Large intestine (tissue), 3 donors: ENCODE data around the gene GPLD1. TPM values are rescaled to one million over a fixed set of nuclear protein-coding genes. Genes with fewer than 3 reads are reported as not detected.
"Not testable (repeated sequence)": the region's sequence is repeated elsewhere in the genome, so short reads cannot be mapped to it uniquely, and the experiment has no call there.

Source experiments
- DNase-seq, 2 donors: peaks; one replicate each; pipeline versions ENCODE4 v3.0.0 to v3.0.0-alpha.2; 2013
- H3K27ac ChIP-seq: one replicate; pipeline ENCODE4 v1.5.1; 2013; ENCODE audit warnings: low read length
- H3K27me3 ChIP-seq: 2 replicates; pipeline ENCODE4 v1.6.1; 2013; ENCODE audit warnings: low read length; ENCODE audit not compliant: control insufficient read depth, insufficient read depth
- H3K36me3 ChIP-seq: 2 replicates; pipeline ENCODE4 v1.6.1; 2013; ENCODE audit warnings: low read length; ENCODE audit not compliant: control insufficient read depth, insufficient read depth
- H3K4me1 ChIP-seq: one replicate; pipeline ENCODE4 v1.6.1; 2013; ENCODE audit warnings: low read length; ENCODE audit not compliant: control insufficient read depth, insufficient read depth
- H3K4me3 ChIP-seq: one replicate; pipeline ENCODE4 v1.5.1; 2013; ENCODE audit warnings: low read length
- H3K9me3 ChIP-seq: one replicate; pipeline ENCODE4 v1.6.1; 2013; ENCODE audit warnings: mild to moderate bottlenecking, low read depth, low read length, moderate library complexity; ENCODE audit not compliant: control insufficient read depth
- WGBS: methylation state at CpG from one replicate; pipeline ENCODE4 v1.1.5; 2013; ENCODE audit warnings: low lambda C conversion rate; ENCODE audit not compliant: insufficient coverage; 5-methylcytosine and 5-hydroxymethylcytosine counted together
- polyA plus RNA-seq: library from polyadenylated mRNA; unstranded; fragments of 120-200 nt; gene quantifications from one replicate; pipeline ENCODE4 v1.2.1, GENCODE V29; 2013

The GPLD1 gene
- polyA plus RNA-seq, 1 donor: 2.2 TPM

DNA sequence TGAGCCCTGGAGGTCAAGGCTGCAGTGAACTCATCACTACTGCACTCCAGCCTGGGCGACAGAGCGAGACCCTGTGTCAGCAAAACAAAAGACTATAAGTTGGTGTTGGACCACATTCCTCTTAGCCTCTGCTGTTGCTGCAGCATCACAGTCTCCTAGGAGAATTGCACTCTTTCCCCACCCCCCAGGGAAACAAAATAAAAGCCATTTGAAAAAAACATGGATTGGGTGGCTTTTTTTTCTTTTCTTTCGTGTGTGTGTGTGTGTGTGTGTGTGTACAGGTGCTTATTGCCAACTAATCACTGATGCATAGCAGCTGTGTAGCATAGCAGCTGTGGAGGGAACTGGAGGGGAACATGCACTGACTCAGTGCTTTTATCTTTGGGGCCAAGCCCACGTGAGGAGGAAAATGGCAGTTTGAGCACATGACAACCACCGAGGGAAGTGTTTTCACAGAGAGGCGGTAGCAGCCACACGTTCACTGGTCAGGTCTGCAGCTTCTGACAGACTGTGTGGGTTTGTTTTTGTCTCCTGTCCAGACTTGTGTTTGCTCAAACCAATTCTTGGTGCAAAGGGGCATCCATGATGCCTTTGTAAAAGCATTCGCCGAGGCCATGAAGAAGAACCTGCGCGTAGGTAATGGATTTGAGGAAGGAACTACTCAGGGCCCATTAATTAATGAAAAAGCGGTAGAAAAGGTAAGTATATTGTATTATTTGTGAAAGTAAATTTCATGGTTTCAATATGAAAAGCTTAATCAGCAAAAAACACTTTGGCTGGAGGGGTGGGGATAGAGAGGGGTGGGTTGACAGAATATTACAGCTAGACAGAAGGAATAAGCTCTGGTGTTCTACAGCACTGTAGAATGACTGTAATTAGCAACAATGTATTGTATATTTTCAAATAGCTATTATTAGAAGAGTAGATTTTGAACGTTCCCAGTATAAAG is 33.1 kb upstream of the GPLD1 start:
- Histone ChIP-seq H3K27ac (no peak overlapping the region), H3K4me1 (no peaks in the 10 kb centered on the region), H3K27me3 (no peaks in the 10 kb centered on the region), H3K36me3 (peaks cover 9% of the 10 kb centered on the region), H3K9me3 (no peaks in the 10 kb centered on the region), H3K4me3 (no peak overlapping the region)
- 90% methylated on average over 6 of the region's 13 CpGs for WGBS
- DNase-seq: no peak

DNA sequence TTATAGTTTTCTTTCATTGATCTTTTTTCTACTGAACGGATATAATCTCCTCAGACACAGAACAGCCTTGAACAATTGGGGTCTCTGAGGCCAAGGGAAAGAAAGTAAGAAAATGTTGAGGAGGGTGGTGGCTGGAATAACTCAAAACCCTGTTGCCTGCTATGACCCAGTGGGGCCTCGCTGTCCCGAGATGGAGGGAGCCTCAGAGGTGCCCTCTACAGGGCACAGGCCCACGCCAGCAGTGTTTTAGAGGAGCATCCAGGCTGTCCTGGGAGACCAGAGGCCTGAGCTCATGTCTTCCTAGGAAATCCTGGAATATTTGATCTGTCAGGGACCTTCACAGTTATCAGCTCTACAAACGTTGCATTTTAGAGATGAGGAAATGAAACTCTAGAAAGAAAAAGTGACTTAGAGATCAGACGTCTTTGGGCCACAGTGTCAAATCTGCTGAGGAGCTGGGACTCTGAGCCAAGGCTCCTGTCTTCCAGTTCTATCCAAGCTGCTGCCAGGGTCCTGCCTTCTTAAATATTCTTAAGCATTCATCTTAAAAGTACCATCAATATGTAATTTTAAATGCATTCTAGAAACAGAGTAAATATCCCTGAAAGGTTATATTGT is 31.7 kb upstream of the GPLD1 start:
- WGBS: 24% methylated on average over 3 of the region's 6 CpGs

DNA sequence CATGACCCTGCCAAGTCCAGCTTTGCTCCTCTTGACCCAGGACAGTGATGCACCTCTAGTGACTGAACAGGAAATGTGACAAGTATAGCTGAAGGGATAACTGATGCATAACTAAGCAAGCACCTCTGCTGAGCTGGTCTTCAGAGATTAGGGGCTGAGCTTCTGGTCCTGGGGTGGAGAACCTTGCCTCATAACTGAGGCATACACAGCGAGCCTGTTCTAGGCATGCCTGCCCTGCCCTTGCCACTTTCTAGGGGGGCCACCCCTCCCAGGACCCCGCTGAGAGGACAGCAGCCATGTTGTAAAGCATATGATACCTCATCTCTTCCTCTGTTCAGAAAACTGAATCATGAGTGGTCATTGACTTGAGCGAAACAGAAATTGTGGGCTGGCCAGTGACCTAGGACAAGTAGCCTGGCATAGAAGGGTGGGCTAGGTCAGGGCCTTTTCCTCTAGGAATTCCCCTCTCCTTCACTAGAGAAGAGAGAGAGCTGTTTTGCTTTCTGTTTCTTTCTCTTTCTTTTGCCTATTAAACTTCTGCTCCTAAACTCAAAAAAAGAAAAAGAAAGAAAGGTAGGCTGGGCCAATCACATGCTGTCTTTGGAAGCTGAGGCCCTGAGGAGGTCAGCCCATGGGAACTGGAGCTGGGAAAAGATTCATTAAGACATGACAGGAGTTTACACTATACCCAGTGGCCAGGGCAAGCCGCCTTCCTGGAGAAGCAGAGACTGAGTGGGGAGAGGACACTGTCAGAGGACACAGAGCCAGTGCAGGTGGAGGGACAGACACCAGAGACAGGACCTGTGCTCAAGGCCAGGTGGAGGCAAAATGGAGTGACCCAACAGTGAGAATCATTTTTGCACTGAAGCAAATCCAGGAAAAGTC is 28.5 kb upstream of the GPLD1 start:
- peaks cover 25% of the 10 kb centered on the region for H3K36me3 ChIP-seq
- WGBS: no CpG with 5 or more reads among the region's 4 CpGs
- no peaks in the 10 kb centered on the region for H3K27me3 ChIP-seq
- H3K9me3 ChIP-seq: no peaks in the 10 kb centered on the region
- H3K4me1 ChIP-seq: no peaks in the 10 kb centered on the region
- no peak for DNase-seq
- H3K27ac ChIP-seq: no peak overlapping the region
- no peak overlapping the region for H3K4me3 ChIP-seq

More for the DNA sequence above, 31.7 kb upstream of the GPLD1 start:
- Histone ChIP-seq H3K9me3 (no peaks in the 10 kb centered on the region), H3K27me3 (no peaks in the 10 kb centered on the region), H3K27ac (no peak overlapping the region), H3K36me3 (peaks cover 17% of the 10 kb centered on the region), H3K4me1 (no peaks in the 10 kb centered on the region), H3K4me3 (no peak overlapping the region)
- peak; percentile 7 to 36 for DNase-seq

DNA sequence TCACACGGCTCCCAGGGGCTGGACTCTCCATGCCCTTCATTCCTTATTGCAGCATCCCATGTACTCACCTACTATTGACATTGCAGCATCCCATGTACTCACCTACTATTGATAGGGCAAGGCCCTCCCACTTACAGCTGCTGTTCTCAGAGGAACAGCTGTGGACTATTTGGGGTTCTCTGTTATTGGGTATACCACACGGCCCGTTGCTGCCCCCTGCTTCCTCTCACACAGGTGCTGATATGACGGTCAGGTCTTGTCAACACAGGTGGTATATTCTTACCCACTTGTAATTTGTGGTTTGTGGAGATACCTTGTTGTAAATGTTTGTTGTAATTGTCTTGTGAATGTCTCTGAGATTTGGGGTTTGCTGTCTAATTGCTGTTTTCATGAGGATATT is 24.2 kb upstream of the GPLD1 start:
- no peaks in the 10 kb centered on the region for H3K4me1 ChIP-seq
- 80% methylated on average over 1 of the region's 4 CpGs for WGBS
- H3K27me3 ChIP-seq: no peaks in the 10 kb centered on the region
- H3K4me3 ChIP-seq: no peak overlapping the region
- DNase-seq: no peak
- H3K36me3 ChIP-seq: peaks cover 26% of the 10 kb centered on the region
- H3K9me3 ChIP-seq: no peaks in the 10 kb centered on the region
- no peak overlapping the region for H3K27ac ChIP-seq

DNA sequence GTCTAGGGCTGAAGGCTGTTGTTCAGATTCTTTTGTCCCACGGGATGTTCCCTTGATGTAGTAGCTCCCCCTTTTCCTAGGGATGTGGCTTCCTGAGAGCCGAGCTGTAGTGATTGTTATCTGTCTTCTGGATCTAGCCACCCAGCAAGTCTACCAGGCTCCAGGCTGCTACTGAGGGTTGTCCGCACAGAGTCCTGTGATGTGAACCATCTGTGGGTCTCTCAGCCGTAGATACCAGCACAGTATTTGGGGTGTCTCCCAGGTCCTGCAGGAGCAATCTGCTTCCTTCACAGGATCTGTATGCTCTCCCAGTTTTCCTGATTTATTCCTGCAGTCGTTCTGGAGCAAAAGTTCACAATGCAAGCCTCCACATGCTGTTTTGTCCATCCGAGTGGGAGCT is 22.6 kb upstream of the GPLD1 start:
- not testable (repeated sequence) for H3K27ac ChIP-seq, DNase-seq, H3K4me1 ChIP-seq, H3K4me3 ChIP-seq, H3K9me3 ChIP-seq, H3K27me3 ChIP-seq
- WGBS: 80% methylated on average over 2 of the region's 6 CpGs
- peaks cover 19% of the 10 kb centered on the region for H3K36me3 ChIP-seq

DNA sequence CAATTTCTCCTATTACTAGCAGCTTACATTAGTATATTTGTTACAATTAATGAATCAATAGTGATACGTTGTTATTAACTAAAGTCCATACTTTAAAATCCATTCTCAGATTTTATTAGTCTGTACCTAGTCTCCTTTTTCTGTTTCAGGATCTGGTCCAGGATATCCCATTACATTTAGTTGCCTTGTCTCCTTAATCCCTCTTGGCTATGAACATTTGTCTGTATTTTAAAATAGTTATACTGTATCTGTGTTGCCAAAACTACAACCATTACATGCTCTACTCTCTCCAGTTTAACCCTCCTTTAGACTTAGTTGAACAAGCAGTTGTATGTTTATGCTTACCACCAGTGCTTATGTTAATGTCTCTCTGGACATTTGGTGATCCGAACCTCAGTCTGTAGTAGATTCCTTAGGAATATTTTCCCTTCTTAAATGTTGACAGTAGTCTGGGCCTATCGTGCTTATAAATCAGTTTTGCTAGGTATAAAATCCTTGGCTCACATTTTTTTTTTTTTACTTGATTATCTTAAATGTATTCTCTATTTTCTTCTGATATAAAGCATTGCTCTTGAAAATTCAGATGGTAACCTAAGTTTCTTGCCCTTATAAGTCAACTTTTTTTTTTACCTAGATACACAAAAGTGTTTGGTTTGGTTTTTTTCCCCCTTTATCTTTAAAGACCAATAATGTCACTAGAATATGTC is 17.6 kb upstream of the GPLD1 start:
- H3K27me3 ChIP-seq: no peaks in the 10 kb centered on the region
- H3K9me3 ChIP-seq: no peaks in the 10 kb centered on the region
- H3K4me3 ChIP-seq: no peak overlapping the region
- peaks cover 16% of the 10 kb centered on the region for H3K36me3 ChIP-seq
- H3K27ac ChIP-seq: no peak overlapping the region
- DNase-seq: no peak
- WGBS: 100% methylated on average over 2 of the region's 3 CpGs
- H3K4me1 ChIP-seq: peaks cover 10% of the 10 kb centered on the region

DNA sequence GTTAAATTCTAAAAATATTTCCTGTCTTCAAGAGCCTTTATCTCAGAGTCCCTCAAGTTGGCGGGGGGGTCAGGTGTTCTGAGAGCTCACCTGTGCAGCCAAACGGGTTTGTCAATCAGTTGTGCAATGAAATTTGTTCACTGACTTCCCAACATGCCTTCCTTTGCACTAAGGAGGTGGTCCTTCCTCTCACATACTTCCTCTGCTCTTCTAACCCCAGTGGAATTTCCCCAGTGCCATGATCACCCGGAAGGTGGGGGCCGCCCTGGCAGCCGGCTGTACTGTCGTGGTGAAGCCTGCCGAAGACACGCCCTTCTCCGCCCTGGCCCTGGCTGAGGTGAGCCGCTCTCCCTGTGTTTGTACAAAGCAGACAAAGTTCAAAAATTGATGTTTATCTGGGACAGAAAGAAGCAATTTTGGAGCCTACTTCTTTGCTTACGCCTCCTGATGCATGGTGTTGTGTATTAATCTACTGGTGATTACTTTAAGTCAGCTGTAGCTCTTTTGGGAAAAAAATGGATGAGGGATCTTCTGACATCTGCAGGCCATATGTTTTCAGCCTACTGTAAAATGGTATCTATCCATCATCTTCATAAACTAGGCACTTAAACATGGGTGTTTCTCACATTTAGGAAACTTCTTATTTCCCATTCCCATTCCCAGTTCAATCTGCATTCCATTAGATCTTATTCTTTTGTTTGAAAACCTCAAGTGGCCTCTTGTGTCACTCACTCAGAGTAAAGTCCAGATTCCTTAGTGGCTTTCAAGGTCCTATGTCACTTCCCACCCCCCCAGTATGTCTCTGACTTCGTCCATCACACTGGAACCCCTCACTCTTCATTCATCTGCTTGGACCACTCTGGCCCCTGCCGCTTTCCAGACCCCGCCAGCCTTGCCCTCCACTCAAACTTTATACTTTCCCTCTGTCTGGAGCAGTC is 15.5 kb upstream of the GPLD1 start:
- H3K27ac ChIP-seq: peak overlapping the region; percentile 52

DNA sequence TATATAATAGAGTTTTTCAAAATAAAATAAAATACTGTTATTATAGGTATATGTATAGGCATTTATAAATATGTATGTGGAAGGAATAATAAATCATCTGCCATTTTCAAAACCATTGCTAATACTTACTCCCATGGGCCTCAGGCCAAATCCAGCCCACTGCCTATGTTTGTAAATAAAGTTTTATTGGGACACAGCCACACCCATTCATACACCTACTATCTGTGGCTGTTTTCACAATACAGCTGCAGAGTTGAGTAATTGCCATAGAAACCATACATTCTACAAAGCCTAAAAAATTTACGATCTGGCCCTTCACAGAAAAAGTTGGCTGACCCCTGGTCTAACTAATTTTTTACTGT is 14.9 kb upstream of the GPLD1 start:
- Histone ChIP-seq H3K9me3 (no peaks in the 10 kb centered on the region), H3K4me1 (peaks cover 10% of the 10 kb centered on the region), H3K27me3 (no peaks in the 10 kb centered on the region), H3K27ac (no peak overlapping the region), H3K36me3 (peaks cover 14% of the 10 kb centered on the region), H3K4me3 (no peak overlapping the region)
- WGBS: 100% methylated on average over 1 of the region's 1 CpG
- no peak for DNase-seq

More for the DNA sequence above, 15.5 kb upstream of the GPLD1 start:
- Histone ChIP-seq H3K4me3 (no peak overlapping the region), H3K27me3 (no peaks in the 10 kb centered on the region), H3K9me3 (no peaks in the 10 kb centered on the region), H3K36me3 (peaks cover 14% of the 10 kb centered on the region), H3K4me1 (peaks cover 10% of the 10 kb centered on the region)
- WGBS: 100% methylated on average over 1 of the region's 14 CpGs
- peak; percentile 55 to 56 for DNase-seq

DNA sequence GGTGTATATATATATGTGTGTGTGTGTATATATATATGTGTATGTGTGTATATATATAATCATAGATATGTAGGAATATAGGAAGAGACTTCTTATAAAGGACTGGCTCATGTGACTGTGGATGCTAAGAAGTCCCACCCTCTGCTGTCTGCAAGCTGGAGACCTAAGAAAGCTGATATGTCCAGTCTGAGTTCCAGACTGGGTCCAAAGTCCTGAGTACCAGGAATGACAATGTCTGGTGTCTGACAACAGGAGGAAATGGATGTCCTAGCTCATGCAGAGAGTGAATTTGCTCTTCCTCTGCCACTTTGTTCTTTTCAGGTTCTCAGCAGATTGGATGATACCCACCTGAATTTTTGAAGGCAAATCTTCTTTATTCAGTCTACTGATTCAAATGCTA is 12.5 kb upstream of the GPLD1 start:
- Histone ChIP-seq H3K27ac (peak overlapping the region; percentile 35), H3K4me3 (no peak overlapping the region), H3K27me3 (no peaks in the 10 kb centered on the region), H3K9me3 (no peaks in the 10 kb centered on the region), H3K36me3 (peaks cover 18% of the 10 kb centered on the region), H3K4me1 (peaks cover 10% of the 10 kb centered on the region)
- DNase-seq: peak; percentile 80 to 87
